ENCODE results near the gene AGMO.
"Not testable (repeated sequence)": the region's sequence is repeated elsewhere in the genome, so short reads cannot be mapped to it uniquely, and the experiment has no call there.

AGMO gene

DNA sequence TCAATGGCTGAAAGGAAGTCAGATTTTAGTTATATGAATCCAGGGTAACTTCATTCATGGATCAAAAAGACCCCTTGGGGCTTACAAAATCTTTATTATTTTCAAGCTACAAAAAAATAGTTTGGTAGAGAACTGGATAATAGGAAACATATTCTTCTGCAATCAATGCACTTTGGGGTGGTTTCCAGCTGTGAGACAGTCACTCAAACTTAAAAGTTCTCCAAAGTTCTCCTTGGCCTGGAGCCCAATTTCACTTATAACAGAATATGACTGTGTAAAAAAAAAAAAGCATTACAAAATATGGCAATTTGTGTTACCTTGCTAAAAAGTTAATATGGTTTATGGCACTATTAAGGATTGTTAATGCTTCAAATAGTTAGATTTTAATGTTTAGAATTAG is 255.5 kb downstream of the AGMO start:
- no peak for DNase-seq

DNA sequence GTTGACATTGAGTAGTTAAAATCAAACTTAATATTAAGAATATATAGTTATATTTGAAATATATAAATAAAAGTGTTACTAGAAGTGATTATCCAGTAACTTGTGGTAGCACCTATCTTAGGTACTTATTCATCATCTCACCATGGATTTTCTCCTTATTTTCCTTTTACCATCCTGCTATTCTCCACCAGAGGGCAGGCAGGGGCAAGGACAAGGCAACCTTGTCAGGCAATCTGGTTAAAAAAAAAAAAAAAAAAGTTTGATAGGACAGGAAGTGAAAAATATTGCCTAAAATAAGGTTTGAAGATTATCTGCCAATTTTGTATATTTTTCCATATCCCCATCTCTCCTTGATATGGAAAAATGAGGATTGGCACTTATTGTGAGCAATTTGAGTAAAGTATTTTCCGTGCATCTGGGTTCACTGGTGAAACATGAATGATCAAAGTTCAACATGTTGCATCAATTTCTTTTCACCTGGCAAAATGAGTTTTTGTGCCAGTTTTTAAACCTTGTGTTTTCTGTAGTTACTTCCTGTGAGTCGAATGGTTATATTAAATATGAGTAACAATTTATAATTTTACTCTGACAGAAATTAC is 256.7 kb downstream of the AGMO start:
- peak; percentile 50 for DNase-seq

DNA sequence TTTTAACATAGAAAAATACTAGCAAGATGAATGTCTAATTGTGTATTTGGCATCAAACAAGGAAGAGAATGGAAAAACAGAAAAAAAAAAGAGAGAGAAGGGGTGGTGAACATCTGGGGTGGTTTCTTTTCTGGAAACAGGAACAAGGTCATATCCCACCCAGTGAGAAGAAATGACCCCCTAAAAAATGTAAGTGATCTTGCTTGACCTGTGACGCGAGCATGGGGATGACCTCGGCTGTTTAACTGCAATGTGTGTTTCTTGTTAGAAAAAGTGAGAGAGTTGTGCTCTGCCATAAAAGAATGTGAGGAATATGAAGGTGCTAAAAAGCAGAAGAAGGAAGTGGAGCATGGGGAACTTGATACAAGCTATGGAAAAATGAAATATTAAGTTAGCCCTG is 258.5 kb downstream of the AGMO start:
- DNase-seq, result no peak

DNA sequence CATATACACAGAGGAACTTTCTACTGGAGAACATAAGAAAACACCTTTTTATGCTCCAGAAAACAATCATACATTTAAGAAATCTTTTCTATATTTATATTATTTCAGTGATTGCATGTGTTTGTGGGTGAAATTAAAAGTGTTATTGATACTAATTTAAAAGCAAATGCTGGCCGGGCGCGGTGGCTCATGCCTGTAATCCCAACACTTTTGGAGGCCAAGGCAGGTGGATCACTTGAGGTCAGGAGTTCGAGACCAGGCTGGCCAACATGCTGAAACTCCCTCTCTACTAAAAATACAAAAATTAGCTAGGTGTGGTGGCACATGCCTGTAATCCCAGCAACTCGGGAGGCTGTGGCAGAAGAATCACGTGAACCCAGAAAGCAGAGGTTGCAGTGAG is 260.8 kb downstream of the AGMO start:
- DNase-seq, result not testable (repeated sequence)

DNA sequence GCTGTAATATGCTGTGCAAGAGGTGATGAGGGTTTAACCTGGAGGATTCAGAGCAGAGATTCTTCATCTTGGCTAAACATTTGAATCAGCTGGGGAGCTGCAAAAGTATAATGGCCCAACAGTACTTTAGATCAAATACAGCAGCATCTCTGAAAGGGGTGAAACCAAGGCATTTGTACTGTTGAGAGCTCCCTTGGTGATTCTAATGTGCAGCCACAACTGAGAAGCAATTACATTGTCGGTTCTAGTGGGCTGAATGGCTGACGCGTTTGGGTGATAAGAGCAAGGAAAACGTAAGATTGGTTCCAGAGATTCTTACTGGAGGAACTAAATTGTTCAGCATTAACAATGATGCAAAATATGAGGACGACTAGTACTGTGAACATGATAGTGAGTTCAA is 269.7 kb downstream of the AGMO start:
- no peak for DNase-seq

DNA sequence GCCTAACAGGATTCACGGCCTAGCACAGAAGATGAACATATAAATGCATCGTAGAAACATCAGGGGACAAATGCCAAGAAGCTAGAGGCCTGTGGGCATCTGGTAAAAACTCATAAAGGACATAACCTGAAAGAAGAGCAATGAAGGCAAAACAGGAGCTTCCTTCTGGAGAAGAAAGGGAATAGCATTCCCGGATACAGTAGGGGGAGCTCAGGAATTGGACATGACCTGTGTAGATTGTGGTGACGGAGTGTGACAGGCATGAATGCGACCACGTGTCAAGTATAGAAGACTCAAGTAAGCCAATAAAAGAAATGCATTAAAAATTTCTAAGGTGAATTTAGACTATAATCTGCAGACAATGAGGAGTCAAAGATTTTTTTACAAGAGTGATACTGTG is 270.1 kb downstream of the AGMO start:
- DNase-seq, result no peak

DNA sequence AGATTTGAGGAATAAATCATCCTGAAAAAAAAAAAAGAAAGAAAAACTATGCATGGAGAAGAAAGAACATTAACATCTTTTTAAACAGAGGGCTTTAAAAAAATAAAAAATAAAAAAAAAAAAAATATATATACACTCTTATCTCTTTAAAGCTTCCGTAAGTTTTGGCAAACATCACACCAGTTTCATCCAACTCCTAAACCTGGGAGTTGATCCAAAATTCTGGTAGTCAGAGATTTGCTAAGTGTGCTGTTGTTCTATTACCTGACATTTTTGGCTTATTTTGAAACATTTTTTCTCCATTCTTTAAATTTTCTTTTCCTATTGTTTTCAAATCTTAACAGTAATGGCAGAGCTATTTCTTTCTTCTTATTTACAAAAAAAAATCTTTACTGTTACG is 273.1 kb downstream of the AGMO start:
- DNase-seq, result no peak

DNA sequence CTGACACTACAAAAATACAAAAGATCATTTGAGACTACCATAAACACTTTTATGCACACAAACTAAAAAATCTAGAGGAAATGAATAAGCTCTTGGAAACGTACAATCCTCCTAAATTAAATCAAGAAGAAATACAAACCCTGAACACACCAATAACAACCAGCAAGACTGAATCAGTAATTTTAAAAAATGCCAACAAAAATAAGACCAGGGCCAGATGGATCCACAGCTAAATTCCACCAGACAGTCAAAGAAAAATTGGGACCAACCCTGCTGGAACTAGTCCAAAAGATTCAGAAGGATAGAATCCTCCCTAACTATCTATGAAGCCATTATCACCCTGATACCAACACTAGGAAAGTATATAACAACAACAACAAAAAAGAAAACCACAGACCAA is 277.4 kb downstream of the AGMO start:
- DNase-seq, result no peak

DNA sequence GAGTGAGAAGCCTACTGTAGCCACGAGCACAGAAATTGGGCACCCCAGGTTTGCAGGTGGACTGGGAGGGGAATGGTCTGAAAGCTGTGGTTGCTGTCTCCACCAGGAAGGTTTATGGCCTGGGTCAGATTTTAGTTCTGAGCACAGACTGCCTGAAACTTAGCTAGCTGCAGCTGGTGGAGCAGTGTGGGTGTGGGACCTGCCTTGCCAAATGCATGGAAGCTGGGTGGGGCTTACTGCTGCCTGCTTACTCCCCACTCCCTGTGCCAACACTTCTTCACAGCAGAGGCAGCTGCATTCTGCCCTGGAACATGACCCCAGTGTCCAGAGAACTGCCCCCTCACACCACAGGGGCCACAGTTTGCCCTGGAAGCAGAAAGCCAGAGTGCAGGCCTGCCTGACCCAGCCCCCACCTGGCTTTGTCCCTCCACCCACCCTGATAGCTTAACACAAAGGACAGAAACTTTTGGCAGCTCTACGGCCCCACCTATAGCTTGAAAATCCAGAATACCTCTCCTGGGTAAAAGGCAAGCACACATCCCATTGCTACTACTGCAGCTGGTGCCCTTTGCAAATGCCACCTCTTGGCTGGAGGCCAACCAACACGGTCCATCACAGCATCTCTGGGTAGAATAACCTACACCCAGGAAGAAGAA is 281.6 kb downstream of the AGMO start:
- no peak for DNase-seq

DNA sequence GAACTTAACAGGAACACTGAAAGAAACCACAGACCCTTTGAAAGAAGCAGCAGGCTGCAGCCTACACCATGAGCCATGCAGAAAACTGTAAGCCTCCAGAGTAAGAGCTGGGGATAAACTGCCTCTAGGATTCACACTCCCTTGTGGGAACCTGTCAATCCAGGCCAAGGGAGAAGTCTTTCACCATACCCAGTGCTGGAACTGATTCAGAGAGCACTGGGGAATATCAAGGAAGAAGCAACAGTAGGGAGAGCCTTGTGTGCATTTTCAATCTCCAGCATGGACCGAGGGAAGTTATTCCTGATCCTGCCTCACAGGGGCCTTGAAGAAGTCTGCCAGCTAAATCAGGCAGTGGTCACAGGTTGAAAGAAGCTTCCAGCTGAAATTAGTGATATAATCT is 282.2 kb downstream of the AGMO start:
- no peak for DNase-seq

DNA sequence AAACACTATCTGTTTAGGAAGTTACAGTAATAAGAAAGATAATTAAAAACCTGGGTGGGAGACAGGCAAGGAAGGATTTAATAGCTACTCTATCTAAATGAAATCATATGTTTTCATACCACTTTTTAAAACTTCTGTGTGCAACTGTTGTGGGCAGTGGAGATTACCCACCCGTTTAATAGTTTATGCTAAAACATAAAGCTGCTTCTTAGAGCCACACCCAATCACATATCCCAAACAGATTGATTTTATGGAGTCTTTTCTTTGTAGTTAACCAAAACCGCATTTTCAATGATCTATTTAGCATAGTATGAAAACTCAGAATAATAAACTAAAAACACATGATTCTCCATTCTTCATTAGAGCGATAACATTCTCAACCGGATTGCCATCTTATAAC is 304.1 kb downstream of the AGMO start:
- no peak for DNase-seq

DNA sequence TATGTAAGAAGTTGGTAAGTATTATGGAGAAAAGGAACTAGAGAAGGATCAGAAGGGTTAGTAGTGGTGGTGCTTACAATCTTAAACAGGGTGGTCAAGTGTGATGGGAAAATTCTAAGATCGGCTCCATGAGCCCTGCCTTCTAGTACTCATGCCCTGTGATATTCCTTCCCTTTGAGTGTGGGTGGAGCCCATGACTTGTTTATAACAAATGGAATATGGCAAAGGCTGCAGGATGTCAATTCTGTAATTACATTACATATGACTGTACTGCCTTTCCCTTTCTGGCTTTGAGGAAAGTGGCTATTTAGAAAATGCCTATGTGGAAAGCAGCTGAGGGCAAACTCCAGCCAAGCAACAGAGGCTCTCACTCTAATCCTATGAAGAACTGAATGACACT is 309.6 kb downstream of the AGMO start:
- DNase-seq, result no peak

DNA sequence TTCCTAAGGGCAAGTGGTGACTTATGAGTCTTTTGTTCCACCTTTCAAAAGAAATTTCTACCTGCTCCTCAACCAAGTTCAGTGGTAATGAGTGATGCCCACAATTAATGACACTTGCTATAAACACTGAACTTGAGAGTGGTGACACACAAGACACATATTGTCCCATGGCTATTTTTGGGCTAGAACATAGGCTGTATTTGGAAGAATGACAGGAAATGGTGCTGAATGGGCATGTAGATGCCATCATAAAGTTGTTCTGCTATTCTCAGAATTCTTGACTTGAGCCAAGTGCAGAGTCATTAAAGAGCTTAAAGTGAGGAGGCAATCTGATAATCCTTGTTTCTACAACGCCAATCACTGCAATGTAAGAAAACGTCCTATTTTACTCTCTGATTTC is 313.3 kb downstream of the AGMO start:
- DNase-seq, result no peak

DNA sequence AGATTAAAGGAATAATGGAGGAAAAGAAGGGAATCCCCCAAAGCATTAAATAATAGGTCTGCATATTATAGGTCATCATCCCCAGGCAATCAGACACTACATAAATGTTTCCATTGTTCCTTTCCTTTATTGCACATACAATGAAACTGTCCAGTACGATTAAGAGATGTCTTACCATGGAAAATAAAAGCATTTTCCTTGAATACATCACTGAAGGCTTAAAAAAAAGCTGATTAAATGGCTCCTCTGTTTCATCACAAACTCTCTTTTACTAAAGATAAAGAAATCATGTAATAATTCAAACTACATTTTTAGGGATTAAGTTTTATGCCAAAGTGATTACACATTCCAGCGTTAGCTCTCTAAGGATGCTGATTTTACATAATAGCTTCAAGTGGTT is 316.0 kb downstream of the AGMO start:
- no peak for DNase-seq

DNA sequence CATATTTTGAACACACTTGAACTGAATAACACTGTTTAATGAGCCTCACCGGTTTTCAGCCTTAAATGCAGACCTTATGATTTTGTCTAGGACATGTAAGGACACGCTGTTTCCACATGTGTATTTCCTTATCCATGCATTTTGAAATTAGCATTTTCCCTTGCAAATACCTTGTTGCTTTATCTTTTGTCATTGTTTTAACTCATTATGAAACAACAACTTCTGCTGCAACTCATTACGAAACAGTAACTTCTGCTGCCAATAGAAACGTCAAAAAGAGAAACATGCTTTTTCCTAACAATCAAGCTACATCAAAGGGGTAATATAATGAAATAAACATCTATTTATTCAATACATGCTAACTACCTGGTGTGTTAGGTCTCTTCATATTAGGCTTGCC is 322.0 kb downstream of the AGMO start:
- DNase-seq, result no peak

DNA sequence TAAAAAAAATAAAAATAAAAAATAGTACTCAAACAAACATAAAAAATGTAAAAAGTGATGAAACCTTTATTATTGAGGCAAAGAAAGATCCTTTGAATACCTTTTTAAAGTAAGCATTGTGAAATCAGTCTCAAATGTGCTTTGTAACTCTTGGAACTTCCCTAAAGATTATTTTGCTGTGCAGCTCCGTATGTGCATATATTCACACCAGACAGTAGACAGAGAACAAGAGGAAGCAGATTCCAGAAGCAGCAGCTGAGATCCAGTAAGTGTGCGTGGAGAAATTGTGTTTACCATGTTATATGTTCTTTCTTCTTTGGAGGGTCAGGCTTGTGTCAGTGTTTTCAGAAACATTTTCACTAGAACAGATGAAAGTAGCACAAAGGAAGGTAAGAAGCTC is 324.9 kb downstream of the AGMO start:
- DNase-seq, result no peak

DNA sequence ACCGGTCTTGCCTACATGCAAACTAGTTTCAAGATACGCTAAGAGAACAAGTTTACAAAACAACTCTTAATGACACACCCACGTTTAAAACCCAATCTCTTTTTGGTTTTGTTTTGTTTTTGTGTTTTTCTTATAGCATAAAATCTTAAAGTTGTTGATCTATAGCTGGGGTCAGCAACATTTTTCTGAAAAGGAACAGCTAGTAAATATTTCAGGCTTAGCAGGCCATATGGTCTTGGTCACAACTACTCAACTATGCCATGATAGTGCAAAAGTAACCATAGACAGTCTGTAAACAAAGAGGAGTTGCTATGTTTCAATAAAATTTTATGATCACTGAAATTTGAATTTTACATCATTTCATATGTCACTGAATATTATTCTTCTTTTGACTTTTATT is 327.4 kb downstream of the AGMO start:
- no peak for DNase-seq

DNA sequence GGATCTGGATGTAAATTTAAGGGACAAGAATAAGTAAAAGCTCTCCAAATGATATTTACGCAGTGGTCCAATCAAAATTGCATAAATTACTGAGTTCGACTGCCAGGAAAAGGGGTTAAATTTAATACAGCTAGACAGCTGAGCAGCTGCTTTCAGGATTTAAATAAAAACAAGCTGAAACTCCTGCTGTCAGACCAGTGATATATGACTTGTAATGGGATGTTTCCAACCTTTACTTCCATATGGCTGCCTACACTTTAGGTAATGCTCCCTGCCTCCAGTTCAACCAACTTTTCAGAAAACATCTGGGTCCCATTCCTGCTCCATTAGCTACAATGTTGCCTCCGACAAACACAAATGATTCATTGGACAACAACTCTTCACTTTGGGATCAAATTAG is 333.0 kb downstream of the AGMO start:
- no peak for DNase-seq

DNA sequence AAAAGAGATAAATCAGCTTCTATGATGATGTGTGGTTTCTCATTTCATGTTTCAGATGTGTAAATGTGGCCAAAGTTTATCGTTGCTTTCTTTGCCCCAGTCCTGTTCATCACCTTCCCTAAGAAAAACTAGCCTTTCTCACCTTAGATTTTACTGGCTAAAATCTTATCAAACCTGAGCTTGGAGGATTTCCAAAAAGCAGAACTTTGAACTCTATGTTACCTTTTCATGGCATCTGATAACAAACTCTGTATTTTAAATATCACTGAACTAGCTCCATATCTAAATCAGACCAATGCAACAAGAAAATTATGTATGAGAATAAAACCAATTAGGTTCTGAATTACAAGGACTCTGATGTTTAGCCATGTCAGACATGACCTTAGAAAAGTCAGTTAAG is 335.8 kb downstream of the AGMO start:
- DNase-seq, result no peak

DNA sequence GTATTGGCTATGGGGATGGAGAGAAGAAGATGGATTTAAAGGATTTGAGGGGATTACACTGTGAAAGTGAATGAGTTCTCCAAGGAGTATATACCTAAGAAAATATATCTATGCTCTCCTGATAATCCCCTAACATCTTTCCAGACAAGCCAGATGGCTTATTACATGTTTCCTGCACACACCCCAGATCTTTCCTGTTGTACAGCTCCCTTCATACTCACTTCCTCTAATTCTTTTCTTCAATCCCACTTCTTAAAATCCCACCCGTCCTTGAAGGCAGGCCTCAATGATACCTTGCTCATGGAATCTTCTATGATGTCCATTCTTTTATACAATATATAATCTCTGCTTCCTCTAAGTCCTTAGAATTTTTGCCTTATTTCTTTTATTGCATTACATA is 342.1 kb downstream of the AGMO start:
- no peak for DNase-seq

DNA sequence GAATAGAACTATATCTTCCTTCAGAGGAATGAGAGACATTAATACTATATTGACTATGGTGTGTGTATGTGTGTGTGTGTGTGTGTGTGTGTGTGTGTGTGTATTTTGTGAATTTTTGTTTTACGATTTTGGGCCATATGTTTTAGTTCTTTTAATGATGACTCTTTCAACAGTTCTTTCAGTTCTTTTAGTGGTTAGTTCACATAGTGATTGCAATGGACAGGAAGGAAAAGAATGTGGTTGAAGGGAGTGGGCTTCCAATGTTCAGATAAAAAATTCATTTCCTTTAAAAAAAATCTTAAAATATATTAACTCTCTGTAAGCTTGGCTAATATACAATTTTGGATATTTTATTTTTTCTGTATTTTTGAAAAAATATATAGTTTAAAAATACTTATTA is 343.6 kb downstream of the AGMO start:
- no peak for DNase-seq

DNA sequence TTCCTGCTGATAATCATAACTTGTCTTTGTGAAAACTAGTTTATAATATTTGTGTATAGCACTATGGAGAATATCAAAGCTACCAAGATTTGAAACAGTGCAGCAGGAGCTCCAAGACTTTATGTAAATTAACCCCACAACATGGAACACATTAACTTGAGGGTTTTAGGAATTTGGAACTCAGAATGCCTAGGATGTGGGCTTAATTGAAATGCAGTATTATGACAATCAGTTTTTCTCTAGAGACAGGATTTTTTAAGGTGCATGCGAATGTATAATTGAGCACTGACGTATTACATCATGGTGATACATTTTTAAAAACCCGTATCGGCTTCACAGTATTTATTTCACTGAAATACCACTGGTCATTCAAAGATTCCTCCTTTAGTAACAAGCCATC is 346.2 kb downstream of the AGMO start:
- DNase-seq, result no peak

DNA sequence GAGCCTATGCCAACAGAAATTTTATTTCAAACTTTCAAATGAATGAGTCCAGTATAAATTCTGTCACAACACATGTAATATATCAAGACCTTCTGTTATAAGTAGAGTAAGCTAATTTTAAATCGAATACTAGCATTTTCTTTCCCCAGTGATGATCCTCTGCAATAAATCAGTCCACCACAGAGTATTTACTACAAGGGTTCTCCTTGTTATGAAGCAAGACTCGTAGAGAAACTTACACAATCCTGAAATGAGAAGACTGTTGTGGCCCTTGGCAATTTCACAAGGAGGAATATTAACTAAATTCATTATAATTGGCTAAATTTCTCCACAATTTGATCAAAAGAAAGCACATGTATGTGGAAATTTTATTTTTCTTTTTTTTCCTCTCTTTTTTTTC is 346.8 kb downstream of the AGMO start:
- DNase-seq, result no peak

DNA sequence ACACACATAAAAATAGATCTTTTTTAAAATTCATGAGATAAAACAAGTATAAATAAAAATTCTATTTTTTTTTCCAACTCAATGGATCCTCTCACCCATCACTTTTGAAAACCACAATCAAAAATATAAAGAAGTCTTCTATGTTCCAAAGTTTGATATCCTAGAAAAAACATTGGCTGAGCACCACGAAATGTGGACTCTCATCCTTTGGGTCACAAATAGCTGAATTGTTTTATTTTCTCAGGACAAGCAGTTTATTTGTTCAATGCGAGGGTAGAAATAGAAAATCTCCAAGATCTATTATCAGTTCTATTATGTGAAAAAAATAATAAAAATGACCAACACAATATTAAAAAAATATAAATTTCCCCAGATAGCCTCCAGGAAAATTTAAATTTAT is 348.7 kb downstream of the AGMO start:
- DNase-seq, result no peak

DNA sequence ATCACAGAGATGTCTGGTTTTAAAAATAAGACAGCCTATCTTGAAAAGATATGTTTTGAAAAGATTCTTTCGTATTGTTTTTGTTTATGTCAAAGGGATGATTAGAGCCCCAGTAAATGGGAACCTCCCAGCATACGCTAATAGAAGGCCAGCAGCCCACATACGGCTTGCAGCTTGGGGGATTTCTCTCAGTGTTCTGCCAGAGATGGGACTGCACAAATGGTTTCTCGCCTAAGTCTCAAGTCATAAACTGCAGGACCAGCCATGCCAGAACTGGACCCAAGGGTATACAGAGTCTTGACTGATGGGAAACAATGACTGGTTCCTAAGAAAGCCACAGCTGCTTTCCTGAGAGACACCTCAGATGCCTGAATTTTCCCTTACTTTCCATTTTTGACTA is 352.4 kb downstream of the AGMO start:
- no peak for DNase-seq

DNA sequence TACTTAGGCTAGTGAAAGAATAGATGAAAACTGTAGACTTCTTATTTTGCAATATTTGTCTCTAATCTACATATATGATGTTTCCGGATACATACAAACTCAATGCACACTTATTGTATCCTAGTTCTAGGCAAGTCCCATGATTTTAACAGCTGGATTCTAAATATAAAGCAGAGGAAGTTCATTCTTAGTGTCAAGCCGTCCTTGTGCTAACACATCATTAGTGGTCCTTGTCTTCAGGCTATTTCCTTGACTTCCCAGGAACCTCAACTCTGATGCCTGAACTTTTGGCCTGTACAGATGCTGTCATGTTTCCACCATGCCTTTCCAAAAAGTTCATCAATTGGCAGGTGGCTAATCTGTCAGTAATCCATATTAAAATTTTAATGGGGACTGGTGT is 357.4 kb downstream of the AGMO start:
- DNase-seq, result no peak
